ENCODE measurements around the gene BRSK1.

BRSK1 gene

DNA sequence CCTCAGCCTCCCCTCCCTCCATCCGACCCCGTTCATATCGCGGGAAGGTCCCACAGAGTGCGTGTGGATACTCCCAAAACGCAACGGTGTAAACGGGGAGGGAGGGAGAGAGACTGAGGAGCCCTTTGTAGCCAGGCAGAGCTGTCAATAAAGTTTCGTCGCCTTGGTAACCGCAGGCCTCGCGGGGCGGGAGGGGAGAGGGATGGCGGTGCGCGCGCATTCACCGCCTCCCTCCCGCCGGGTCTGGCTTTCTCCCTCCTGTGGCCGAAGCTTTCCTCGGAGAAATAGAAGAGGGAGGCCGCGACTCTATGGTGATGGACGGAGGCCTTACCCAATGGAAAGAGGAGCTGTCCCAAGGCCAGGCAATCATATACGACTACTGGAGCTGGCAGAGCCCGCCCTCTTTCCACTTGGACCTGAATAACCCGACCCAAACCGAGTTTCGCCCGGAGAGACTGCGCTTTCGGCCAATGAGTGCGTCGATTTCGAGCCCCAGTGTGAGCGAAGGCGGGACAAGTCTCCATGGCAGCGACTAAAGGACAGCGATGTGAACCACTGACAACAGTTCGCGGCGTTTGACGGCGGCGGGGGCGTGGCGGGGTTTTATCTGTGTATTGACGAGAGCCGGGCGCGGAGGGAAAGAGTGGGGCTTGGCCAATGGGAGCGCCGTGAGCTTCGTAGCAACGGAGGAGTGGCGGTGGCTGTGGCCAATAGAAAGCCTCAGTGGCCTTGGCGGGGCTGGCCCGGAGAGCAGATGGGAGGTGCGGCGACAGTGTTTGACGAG lies 55.5 kb downstream of the BRSK1 start, which contains the start of gene KMT5C:
Gene KMT5C (plus strand): TSS at position 772 of the 784 bp plus-strand sequence. CDS start 2,061 bp downstream, outside the sequence.
- DNase-seq: peak; percentile 100

GRCh38 chr19:55339889-55340783 lies 56.3 kb downstream of the BRSK1 start:
- no peak for DNase-seq

DNA sequence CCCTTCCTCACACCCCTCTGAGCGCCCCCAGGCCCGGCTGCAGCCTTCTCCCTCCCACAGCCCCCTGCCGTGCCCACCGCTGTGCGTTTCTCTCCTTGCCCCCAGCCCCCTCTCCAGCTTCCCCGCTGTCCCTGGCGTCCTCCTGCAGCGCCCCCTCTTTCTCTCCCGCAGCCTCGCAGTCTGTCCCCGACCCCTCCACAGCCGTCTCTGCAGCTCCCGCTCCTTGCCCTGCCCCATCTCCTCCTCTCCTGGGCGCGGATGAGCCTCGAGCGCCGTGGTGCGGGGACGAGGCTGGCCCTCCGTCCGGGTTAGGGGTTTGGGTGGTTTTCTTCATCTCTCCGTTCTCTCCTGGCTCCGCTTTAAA lies 57.0 kb downstream of the BRSK1 start:
- DNase-seq: no peak

DNA sequence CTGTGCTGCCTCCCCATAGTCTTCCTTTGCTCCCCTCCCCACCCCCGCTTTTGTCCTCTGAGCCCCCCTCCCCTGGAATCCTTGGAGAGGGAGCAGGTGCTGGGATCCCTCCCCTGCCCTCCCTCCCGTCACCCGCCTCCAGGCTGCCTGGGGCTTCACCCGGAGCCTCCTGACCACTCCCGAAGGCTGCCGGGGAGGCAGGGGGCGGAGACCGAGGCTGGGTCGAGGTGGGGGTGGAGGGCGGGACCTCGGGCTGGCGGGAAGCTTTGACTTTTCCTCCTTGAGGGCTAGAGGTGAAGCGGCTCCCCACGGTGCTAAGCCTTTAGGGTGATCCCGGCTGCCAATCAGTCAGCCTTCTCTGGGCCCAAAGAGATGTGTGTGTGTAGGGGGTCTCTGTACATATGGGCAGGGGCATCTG lies 57.4 kb downstream of the BRSK1 start:
- DNase-seq: peak; percentile 48

GRCh38 chr19:55341595-55342531 lies 58.1 kb downstream of the BRSK1 start:
- DNase-seq: no peak

GRCh38 chr19:55344444-55344843 lies 60.6 kb downstream of the BRSK1 start:
- peak; percentile 15 for DNase-seq

GRCh38 chr19:55345101-55345817 lies 61.5 kb downstream of the BRSK1 start:
- no peak for DNase-seq

DNA sequence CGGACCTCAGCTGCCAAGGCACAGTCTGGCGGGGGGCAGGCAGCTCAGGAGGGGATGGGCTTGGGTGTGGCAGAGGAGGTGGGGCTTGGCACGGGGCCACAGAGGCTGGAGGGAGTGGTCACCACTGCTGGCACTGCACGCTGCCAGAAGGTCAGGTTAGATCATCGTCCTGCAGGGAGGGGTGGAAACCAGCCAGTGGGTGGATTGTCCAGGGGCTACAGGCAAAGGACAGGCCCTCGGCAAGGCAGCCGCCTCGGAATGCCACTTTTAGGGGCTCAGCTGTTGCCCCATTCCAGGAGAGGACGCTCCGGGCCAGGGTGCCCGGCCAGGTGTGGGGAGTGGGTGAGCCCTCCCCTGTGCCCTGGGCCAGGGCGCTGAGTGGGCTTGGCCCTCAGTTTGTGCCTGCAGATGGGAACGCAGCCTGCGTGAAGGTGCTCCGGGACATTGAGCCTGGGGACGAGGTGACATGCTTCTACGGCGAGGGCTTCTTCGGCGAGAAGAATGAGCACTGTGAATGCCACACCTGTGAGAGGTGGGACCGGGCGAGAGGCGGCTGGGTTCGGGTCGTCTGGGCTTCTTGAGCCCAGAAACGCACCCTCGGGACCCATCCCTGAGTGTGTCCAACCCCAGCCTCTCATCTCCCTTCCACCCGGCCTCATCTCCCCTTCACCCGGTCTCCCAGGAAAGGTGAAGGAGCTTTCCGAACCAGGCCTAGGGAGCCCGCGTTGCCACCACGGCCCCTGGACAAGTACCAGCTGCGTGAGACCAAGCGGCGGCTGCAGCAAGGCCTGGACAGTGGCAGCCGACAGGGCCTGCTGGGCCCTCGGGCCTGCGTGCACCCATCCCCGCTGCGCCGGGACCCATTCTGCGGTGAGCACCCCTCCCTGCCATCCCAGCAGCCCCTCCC lies 62.3 kb downstream of the BRSK1 start:
- no peak for DNase-seq

GRCh38 chr19:55346725-55347441 lies 63.1 kb downstream of the BRSK1 start:
- no peak for DNase-seq

GRCh38 chr19:55347442-55348009 lies 63.7 kb downstream of the BRSK1 start:
- DNase-seq: no peak

- no peak for DNase-seq
These were observed 64.7 kb downstream of the BRSK1 start for GRCh38 chr19:55348317-55349034.

- DNase-seq: no peak
These were observed 67.0 kb downstream of the BRSK1 start for GRCh38 chr19:55350620-55351315.

GRCh38 chr19:55352040-55352439 lies 68.2 kb downstream of the BRSK1 start:
- DNase-seq: no peak

- no peak for DNase-seq
These were observed 68.8 kb downstream of the BRSK1 start for GRCh38 chr19:55352549-55353145.

- DNase-seq: no peak
These were observed 69.6 kb downstream of the BRSK1 start for GRCh38 chr19:55353356-55353802.

DNA sequence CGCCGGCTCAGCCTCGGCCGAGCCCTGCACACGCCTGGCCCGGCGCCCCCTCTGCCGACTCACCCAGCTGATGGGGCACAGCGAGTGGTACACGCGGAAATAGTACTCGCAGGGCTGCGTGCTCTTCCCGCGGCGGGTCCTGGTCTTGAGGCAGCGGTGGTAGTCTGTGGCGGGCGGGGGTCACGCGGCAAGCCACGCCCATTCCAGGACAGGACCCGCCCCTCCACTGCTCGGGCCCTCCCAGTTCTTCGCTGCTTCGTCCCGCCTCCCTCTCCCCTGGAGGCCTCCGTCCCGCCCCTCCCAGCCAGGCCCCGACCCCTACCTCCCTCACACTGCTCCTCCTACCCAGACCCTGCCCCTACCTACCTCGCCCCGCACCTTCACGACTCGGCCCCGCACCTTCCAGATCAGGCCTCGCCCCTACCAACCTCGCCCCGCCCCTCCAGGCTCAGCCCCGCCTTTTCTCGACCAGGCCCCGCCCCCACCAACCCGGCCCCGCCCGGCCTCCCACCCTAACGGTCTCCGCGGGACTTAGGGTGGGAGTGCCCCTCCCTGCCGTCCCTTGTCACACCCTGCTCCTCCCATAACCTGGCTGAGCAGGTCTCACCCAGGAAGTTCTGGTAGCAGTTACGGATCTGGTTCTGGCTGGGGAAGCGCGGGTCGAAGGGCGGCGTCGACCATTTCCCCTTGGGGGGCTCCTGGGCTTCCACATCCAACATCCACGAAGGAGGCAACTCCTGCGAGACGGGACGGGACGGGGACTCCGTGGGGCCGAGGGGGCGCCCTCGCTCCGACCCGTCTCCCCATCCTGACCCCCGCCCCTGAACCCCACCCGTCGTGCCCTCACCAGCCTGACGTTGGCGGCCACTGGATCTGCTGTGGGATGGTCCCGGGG lies 70.3 kb downstream of the BRSK1 start:
- DNase-seq: peak; percentile 45

- DNase-seq: no peak
These were observed 71.0 kb downstream of the BRSK1 start, which contains the start of gene COX6B2 for GRCh38 chr19:55354698-55355212. Gene COX6B2, minus strand, starts transcription at chr19:55354719. Its CDS starts 198 bp downstream, at chr19:55354521.

Data from fibroblast of upper back skin (primary cell).